ENCODE results near the gene SNX21. TPM values are rescaled to one million over a fixed set of nuclear protein-coding genes. Genes with fewer than 3 reads are reported as not detected.
"Not testable (repeated sequence)": the region's sequence is repeated elsewhere in the genome, so short reads cannot be mapped to it uniquely, and the experiment has no call there.

SNX21 gene
- total RNA-seq, 1 donor from 2014 or later, result 24.1 TPM

DNA sequence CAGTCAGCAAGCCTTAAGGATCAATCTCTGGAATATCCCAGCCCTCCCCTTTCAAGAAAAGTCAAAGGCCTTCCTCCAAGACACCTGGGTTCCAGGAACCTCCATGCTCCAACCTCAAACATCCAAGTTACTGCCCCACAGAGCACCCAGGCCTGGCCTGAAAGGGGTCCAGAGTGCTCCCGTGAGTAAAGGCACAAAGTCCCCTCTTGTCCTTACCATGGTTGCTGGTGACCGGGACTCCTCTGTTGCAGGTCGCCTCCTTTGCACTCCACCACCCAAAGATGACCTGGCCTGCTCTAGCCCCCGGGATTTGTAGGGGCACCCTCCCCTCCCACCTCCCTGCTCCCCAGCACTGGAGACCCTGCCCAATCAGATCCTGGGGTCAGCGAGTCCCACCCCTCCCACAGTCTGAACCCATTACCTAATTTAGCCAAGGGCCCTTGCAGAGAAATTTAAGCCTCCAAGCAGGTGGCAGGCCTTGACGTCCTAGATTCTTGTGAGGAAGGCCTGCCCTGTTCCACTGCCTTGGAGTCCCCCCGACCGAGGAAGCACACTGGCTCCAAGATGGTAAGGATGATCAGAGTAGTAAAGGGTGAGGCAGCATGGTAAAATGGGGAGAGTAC, 6.5 kb upstream of the SNX21 start, which contains the start of gene TNNC2:
Gene TNNC2, minus strand, starts transcription at position 283 of the 623 bp plus-strand sequence. Its CDS starts 64 bp downstream, at position 219.
- H3K36me3 ChIP-seq, result no peaks in the 10 kb centered on the region
- H3K4me1 ChIP-seq, result peaks cover 30% of the 10 kb centered on the region
- peaks cover 30% of the 10 kb centered on the region for H3K27me3 ChIP-seq (ENCODE audit: low read depth)
- DNase-seq (no peak), ATAC-seq (no peak)
- H3K27ac ChIP-seq, result peak within 1 kb of the TSS; percentile 24
- H3K9me3 ChIP-seq, result no peaks in the 10 kb centered on the region
- H3K4me3 ChIP-seq, result no peak within 1 kb of the TSS
- TF ChIP-seq, protein P1, sequence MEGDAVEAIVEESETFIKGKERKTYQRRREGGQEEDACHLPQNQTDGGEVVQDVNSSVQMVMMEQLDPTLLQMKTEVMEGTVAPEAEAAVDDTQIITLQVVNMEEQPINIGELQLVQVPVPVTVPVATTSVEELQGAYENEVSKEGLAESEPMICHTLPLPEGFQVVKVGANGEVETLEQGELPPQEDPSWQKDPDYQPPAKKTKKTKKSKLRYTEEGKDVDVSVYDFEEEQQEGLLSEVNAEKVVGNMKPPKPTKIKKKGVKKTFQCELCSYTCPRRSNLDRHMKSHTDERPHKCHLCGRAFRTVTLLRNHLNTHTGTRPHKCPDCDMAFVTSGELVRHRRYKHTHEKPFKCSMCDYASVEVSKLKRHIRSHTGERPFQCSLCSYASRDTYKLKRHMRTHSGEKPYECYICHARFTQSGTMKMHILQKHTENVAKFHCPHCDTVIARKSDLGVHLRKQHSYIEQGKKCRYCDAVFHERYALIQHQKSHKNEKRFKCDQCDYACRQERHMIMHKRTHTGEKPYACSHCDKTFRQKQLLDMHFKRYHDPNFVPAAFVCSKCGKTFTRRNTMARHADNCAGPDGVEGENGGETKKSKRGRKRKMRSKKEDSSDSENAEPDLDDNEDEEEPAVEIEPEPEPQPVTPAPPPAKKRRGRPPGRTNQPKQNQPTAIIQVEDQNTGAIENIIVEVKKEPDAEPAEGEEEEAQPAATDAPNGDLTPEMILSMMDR (IDR thresholded peaks at IDR 0.05), result no peak
- intact Hi-C loops (cut with DNase I), result no loop called here

DNA sequence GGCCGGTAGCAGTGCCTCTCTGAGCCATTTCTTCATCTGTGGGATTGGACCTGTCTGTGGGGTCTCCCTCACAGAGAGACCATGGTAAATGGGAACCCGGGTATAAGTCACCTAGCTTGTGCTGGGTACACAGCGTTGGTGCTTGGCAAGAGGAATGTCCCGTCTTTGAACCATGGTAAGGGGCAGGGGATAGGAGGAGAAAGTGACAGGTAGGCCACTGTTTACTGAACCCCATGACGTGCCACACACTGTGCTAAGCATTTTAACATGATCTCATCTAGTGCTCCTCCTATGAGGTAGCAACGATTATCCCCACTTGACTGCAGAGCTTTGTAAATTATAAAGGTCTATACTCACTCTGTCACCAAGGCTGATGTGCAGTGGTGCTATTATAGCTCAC, 5.9 kb upstream of the SNX21 start:
- ATAC-seq, result no peak
- Histone ChIP-seq H3K27ac (no peak overlapping the region), H3K9me3 (no peaks in the 10 kb centered on the region), H3K4me3 (no peak overlapping the region), H3K36me3 (no peaks in the 10 kb centered on the region), H3K27me3 (ENCODE audit: low read depth) (peaks cover 24% of the 10 kb centered on the region), H3K4me1 (peaks cover 34% of the 10 kb centered on the region)
- intact Hi-C loops (cut with DNase I), result no loop called here
- no peak for DNase-seq
- TF ChIP-seq, protein P1 (IDR thresholded peaks at IDR 0.05), result no peak

DNA sequence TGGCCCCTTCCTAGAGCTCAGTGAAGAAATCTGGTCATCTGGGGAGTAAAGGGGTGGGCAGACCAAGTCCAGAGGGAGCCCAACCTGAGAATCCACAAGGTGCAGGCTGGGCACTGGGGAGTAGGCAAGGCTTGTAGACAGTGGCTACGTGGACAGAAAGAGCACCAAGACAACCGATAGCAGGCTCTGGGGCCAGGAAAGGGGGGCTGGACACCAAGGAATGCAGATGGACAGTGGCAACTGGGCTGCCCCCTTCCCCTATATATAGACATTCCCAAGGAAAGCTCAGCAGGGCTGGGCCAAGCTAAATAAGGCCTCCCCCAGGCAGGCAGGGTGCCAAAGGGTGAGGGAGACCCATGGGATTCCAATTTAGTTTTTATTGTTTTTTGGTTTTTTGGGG, 5.0 kb upstream of the SNX21 start:
- DNase-seq, result no peak
- H3K4me3 ChIP-seq, result no peak overlapping the region
- TF ChIP-seq, protein P1 (IDR thresholded peaks at IDR 0.05), result no peak
- H3K4me1 ChIP-seq, result peaks cover 35% of the 10 kb centered on the region
- H3K9me3 ChIP-seq, result no peaks in the 10 kb centered on the region
- H3K27me3 ChIP-seq (ENCODE audit: low read depth), result peaks cover 15% of the 10 kb centered on the region
- intact Hi-C loops (cut with DNase I), result no loop called here
- H3K36me3 ChIP-seq, result no peaks in the 10 kb centered on the region
- peak overlapping the region; percentile 43 for H3K27ac ChIP-seq
- ATAC-seq, result no peak

DNA sequence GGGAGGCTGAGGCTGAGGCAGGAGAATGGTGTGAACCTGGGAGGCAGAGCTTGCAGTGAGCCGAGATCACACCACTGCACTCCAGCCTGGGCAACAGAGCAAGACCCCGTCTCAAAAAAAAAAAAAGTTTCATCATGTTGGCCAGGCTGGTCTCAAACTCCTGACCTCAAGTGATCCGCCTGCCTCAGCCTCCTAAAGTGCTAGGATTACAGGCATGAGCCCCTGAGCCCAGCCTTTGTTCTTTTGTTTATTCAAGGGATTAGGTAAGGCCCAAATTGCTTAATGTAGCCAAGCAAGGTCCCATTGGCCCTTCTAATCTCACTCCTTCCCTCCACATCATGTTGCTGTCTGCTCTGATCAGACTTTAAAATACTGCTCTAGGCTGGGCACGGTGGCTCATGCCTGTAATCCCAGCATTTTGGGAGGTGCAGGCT, 3.9 kb upstream of the SNX21 start:
- H3K4me3 ChIP-seq; H3K27me3 ChIP-seq (ENCODE audit: low read depth); ATAC-seq; DNase-seq; H3K9me3 ChIP-seq; H3K36me3 ChIP-seq; H3K27ac ChIP-seq; intact Hi-C loops (cut with DNase I): not testable (repeated sequence)
- H3K4me1 ChIP-seq, result peaks cover 36% of the 10 kb centered on the region

DNA sequence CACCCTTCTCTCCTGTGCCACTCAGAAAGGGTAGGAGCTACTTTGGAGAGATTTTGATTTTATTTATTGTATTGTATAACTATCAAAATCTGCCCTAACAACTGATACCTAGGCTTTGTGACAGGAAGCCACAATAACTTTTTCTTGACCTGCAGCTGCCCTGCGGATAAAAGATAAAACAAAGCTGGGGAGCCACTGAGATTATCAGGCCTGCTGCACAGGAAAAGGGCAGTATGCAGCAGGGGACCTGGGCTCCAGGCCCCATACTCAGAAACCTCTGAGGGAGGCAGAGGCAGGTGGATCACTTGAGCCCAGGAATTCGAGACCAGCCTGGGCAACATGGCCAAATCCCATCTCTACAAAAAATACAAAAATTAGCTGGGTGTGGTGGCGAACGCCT, 980 bp upstream of the SNX21 start:
- intact Hi-C loops (cut with DNase I), result no loop called here
- Histone ChIP-seq H3K36me3 (peaks cover under 1% of the 10 kb centered on the region), H3K9me3 (no peaks in the 10 kb centered on the region), H3K4me3 (peak overlapping the region; percentile 84), H3K27ac (peak overlapping the region; percentile 95), H3K4me1 (peaks cover 46% of the 10 kb centered on the region), H3K27me3 (ENCODE audit: low read depth) (no peaks in the 10 kb centered on the region)
- ATAC-seq (no peak), DNase-seq (no peak)
- TF ChIP-seq, protein P1 (IDR thresholded peaks at IDR 0.05), result no peak
